MCF 10A (cell line): ENCODE measurements around the gene PRKD1. TPM values are rescaled to one million over a fixed set of nuclear protein-coding genes. Genes with fewer than 3 reads are reported as not detected.
A peak's percentile ranks its signal among the peaks of the same experiment; 100 is the strongest.

ENCODE experiments used
- BruUV-seq: library from RNA; stranded (reverse); fragments of 400-500 nt; replicated peaks from 2 replicates; lab custom pipeline; 2021; lab: Mats Ljungman, UMichigan
- CTCF ChIA-PET: fragments of 300-600 bp; sonication (Branson Sonifier 250); formaldehyde crosslinking; extraction: SDS; loops from one replicate; lab custom pipeline; 2021; ENCODE audit warnings: antibody characterized with exemption, inconsistent platforms; lab: Yijun Ruan, JAX
- POLR2A ChIA-PET: fragments of 300-600, 350-650 bp; sonication (Branson Sonifier 250); formaldehyde crosslinking; extraction: SDS; loops from one replicate; lab custom pipeline; 2020; ENCODE audit warnings: antibody characterized with exemption, inconsistent platforms; lab: Yijun Ruan, JAX
- DNase-seq: peaks from one replicate; pipeline ENCODE4 v3.0.0-alpha.2; 2018; ENCODE audit not compliant: unreplicated experiment
- H3K27ac Mint-ChIP-seq: one replicate; pipeline ENCODE4 v1.8.0; 2022; ENCODE audit warnings: mild to moderate bottlenecking, low read depth, mixed read lengths; ENCODE audit not compliant: unreplicated experiment
- H3K27me3 Mint-ChIP-seq: one replicate; pipeline ENCODE4 v1.8.0; 2022; ENCODE audit warnings: mixed read lengths; ENCODE audit not compliant: insufficient read depth, unreplicated experiment
- H3K36me3 Mint-ChIP-seq: one replicate; pipeline ENCODE4 v1.8.0; 2022; ENCODE audit warnings: mild to moderate bottlenecking, moderate library complexity, mixed read lengths; ENCODE audit not compliant: insufficient read depth, unreplicated experiment
- H3K4me1 Mint-ChIP-seq: one replicate; pipeline ENCODE4 v1.8.0; 2022; ENCODE audit warnings: mixed read lengths; ENCODE audit not compliant: insufficient read depth, unreplicated experiment
- H3K4me3 Mint-ChIP-seq: one replicate; pipeline ENCODE4 v1.8.0; 2022; ENCODE audit warnings: mild to moderate bottlenecking, moderate library complexity, mixed read lengths; ENCODE audit not compliant: unreplicated experiment
- H3K9me3 Mint-ChIP-seq: one replicate; pipeline ENCODE4 v1.8.0; 2022; ENCODE audit warnings: mixed read lengths; ENCODE audit not compliant: unreplicated experiment
- intact Hi-C: fragments of 100-400 bp; cut with micrococcal nuclease; formaldehyde crosslinking; loops from 2 replicates; pipeline ENCODE4 v1.14.1; 2022
- total RNA-seq: library from RNA; stranded (reverse); gene quantifications from 2 replicates; pipeline ENCODE4 v1.2.3, GENCODE V29; 2022
- TF ChIP-seq, protein P1 (sequence below): fragments of 200-600 bp; IDR thresholded peaks from one replicate; pipeline ENCODE4 v1.8.0; 2022; ENCODE audit warnings: antibody characterized with exemption, mild to moderate bottlenecking; ENCODE audit not compliant: unreplicated experiment

PRKD1 gene
- total RNA-seq, 1 experiment from 2014 or later: 8.8 TPM

DNA sequence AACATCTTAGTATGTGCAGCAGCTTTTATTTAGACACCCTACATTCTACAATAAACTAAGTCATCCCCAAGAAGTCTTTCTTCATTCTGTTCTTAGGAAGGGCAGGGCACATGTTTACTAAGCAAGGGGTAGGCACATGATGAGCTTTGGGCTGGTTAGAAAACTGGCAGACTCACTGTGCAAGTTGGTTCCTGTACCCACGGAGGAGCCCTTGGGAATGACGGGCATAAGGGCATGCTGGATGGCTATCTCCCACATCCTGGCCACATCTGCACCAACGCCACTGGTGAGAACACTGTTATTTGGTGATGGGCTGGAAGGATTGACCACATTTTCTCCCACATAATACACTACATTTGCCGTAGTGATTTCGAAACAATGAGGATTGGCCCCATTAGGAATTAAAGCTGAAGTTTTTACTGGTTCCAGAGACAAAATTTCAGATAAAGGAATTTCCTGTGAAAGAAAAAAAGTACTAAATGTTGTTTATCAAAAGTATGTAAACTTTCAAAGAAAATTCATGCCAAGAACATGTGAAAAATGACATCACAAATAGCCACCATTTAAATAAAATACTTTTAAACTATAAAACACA, 297.0 kb downstream of the PRKD1 start:
- Mint-ChIP-seq H3K27me3 (no peaks in the 10 kb centered on the region), H3K36me3 (peaks cover 7% of the 10 kb centered on the region), H3K4me1 (peaks cover 13% of the 10 kb centered on the region), H3K27ac (peak overlapping the region; percentile 54), H3K4me3 (no peak overlapping the region), H3K9me3 (no peaks in the 10 kb centered on the region)
- no TSS peak for BruUV-seq
- POLR2A ChIA-PET: interaction anchor here (0.6 to 1.6 kb wide), 10 partner anchors 13 to 640 kb away, joined by 3 to 10 read pairs (median 3); no protein-coding TSS in a partner anchor
- CTCF ChIA-PET: interaction anchor here (0.6 kb wide), 1 partner anchor 638 kb away, joined by 3 read pairs; no protein-coding TSS in a partner anchor
- DNase-seq: peak; percentile 53
- TF ChIP-seq, protein P1, sequence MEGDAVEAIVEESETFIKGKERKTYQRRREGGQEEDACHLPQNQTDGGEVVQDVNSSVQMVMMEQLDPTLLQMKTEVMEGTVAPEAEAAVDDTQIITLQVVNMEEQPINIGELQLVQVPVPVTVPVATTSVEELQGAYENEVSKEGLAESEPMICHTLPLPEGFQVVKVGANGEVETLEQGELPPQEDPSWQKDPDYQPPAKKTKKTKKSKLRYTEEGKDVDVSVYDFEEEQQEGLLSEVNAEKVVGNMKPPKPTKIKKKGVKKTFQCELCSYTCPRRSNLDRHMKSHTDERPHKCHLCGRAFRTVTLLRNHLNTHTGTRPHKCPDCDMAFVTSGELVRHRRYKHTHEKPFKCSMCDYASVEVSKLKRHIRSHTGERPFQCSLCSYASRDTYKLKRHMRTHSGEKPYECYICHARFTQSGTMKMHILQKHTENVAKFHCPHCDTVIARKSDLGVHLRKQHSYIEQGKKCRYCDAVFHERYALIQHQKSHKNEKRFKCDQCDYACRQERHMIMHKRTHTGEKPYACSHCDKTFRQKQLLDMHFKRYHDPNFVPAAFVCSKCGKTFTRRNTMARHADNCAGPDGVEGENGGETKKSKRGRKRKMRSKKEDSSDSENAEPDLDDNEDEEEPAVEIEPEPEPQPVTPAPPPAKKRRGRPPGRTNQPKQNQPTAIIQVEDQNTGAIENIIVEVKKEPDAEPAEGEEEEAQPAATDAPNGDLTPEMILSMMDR: no peak
- intact Hi-C loops: no loop called here

GRCh38 chr14:29629839-29630238, 297.8 kb downstream of the PRKD1 start:
- Mint-ChIP-seq H3K27ac (peak overlapping the region; percentile 54), H3K36me3 (peaks cover 7% of the 10 kb centered on the region), H3K4me1 (peaks cover 13% of the 10 kb centered on the region), H3K9me3 (no peaks in the 10 kb centered on the region), H3K27me3 (no peaks in the 10 kb centered on the region), H3K4me3 (no peak overlapping the region)
- TF ChIP-seq, protein P1: no peak
- CTCF ChIA-PET: interaction anchor here (0.6 kb wide), 2 partner anchors 298 to 639 kb away, joined by 3 read pairs; partner anchors contain the start of gene PRKD1
- no peak for DNase-seq
- POLR2A ChIA-PET: interaction anchor here (0.6 to 1.5 kb wide), 8 partner anchors 12 to 992 kb away, joined by 3 to 10 read pairs (median 3); no protein-coding TSS in a partner anchor
- BruUV-seq: no TSS peak
- intact Hi-C loops: loop anchor here (5.0 kb wide), 1 partner anchor 297 kb away; the partner anchor contains the start of gene PRKD1

GRCh38 chr14:29627137-29627536, 300.5 kb downstream of the PRKD1 start:
- TF ChIP-seq, protein P1: no peak
- H3K27me3 Mint-ChIP-seq: no peaks in the 10 kb centered on the region
- peak; percentile 13 for DNase-seq
- H3K36me3 Mint-ChIP-seq: peaks cover 15% of the 10 kb centered on the region
- intact Hi-C loops: loop anchor here (5.0 kb wide), 1 partner anchor 300 kb away; the partner anchor contains the start of gene PRKD1
- ChIA-PET POLR2A (no interaction called here), CTCF (interaction anchor here (0.6 kb wide), 1 partner anchor 31 kb away, joined by 3 read pairs; no protein-coding TSS in a partner anchor)
- no TSS peak for BruUV-seq
- no peaks in the 10 kb centered on the region for H3K9me3 Mint-ChIP-seq
- peaks cover 13% of the 10 kb centered on the region for H3K4me1 Mint-ChIP-seq
- no peak overlapping the region for H3K4me3 Mint-ChIP-seq
- peak overlapping the region; percentile 79 for H3K27ac Mint-ChIP-seq

GRCh38 chr14:29618323-29619067, 309.2 kb downstream of the PRKD1 start:
- no peak for DNase-seq
- Mint-ChIP-seq H3K4me1 (no peaks in the 10 kb centered on the region), H3K36me3 (peaks cover 15% of the 10 kb centered on the region), H3K27ac (no peak overlapping the region), H3K4me3 (no peak overlapping the region), H3K27me3 (no peaks in the 10 kb centered on the region), H3K9me3 (peaks cover 7% of the 10 kb centered on the region)
- BruUV-seq: no TSS peak
- TF ChIP-seq, protein P1: no peak
- intact Hi-C loops: no loop called here
- CTCF ChIA-PET: interaction anchor here (0.6 to 1.0 kb wide), 5 partner anchors 22 to 988 kb away, joined by 3 read pairs; no protein-coding TSS in a partner anchor
- POLR2A ChIA-PET: interaction anchor here (0.7 to 2.2 kb wide), 3 partner anchors 12 to 244 kb away, joined by 3 to 5 read pairs (median 3); no protein-coding TSS in a partner anchor
